HEK293 (cell line): ENCODE measurements around the gene FKBP8.

ENCODE experiments used
- AEBP2 ChIP-seq: fragments of 450-650 bp; formaldehyde crosslinking; IDR thresholded peaks from 2 replicates; pipeline ENCODE4 v1.5.1; 2016; ENCODE audit warnings: missing biosample characterization, missing genetic modification characterization, borderline replicate concordance
- KLF16 ChIP-seq: fragments of 450-650 bp; formaldehyde crosslinking; IDR thresholded peaks from 2 replicates; pipeline ENCODE4 v1.5.1; 2017; ENCODE audit warnings: missing biosample characterization, missing genetic modification characterization
- KLF9 ChIP-seq: fragments of 450-650 bp; formaldehyde crosslinking; IDR thresholded peaks from 2 replicates; pipeline ENCODE4 v1.5.1; 2016; ENCODE audit warnings: missing biosample characterization, missing genetic modification characterization, low read depth
- OSR2 ChIP-seq: fragments of 450-650 bp; formaldehyde crosslinking; IDR thresholded peaks from 2 replicates; pipeline ENCODE4 v1.5.1; 2016; ENCODE audit warnings: missing biosample characterization, missing genetic modification characterization
- SETDB1 ChIP-seq: IDR thresholded peaks from one replicate; pipeline ENCODE4 v1.6.1; 2017; ENCODE audit warnings: mild to moderate bottlenecking, low read length, moderate library complexity, mixed read lengths; ENCODE audit not compliant: insufficient read length
- ZBTB20 ChIP-seq: fragments of 450-650 bp; formaldehyde crosslinking; IDR thresholded peaks from 2 replicates; pipeline ENCODE4 v1.5.1; 2016; ENCODE audit warnings: missing biosample characterization, missing genetic modification characterization
- ZBTB49 ChIP-seq: fragments of 450-650 bp; formaldehyde crosslinking; IDR thresholded peaks from 2 replicates; pipeline ENCODE4 v1.5.1; 2016; ENCODE audit warnings: missing biosample characterization, missing genetic modification characterization, low read depth
- ZFP69B ChIP-seq: fragments of 450-650 bp; formaldehyde crosslinking; IDR thresholded peaks from 2 replicates; pipeline ENCODE4 v1.5.1; 2016; ENCODE audit warnings: missing biosample characterization, missing genetic modification characterization
- ZNF114 ChIP-seq: fragments of 450-650 bp; formaldehyde crosslinking; IDR thresholded peaks from 2 replicates; pipeline ENCODE4 v1.5.0; 2017; ENCODE audit warnings: missing biosample characterization, missing genetic modification characterization
- ZNF138 ChIP-seq: fragments of 450-650 bp; formaldehyde crosslinking; IDR thresholded peaks from 2 replicates; pipeline ENCODE4 v1.5.1; 2016; ENCODE audit warnings: missing biosample characterization, missing genetic modification characterization, borderline replicate concordance
- ZNF19 ChIP-seq: fragments of 450-650 bp; formaldehyde crosslinking; IDR thresholded peaks from 2 replicates; pipeline ENCODE4; 2016; ENCODE audit warnings: missing biosample characterization, missing genetic modification characterization, low read depth
- ZNF202 ChIP-seq: fragments of 450-650 bp; formaldehyde crosslinking; IDR thresholded peaks from 2 replicates; pipeline ENCODE4 v1.5.1; 2016; ENCODE audit warnings: missing biosample characterization, missing genetic modification characterization, borderline replicate concordance
- ZNF341 ChIP-seq: fragments of 450-650 bp; formaldehyde crosslinking; IDR thresholded peaks from 2 replicates; pipeline ENCODE4; 2016; ENCODE audit warnings: low read depth, missing biosample characterization, missing genetic modification characterization
- ZNF433 ChIP-seq: fragments of 450-650 bp; formaldehyde crosslinking; IDR thresholded peaks from 2 replicates; pipeline ENCODE4 v1.5.1; 2016; ENCODE audit warnings: missing biosample characterization, missing genetic modification characterization, low read depth
- ZNF561 ChIP-seq: fragments of 450-650 bp; IDR thresholded peaks from 2 replicates; pipeline ENCODE4 v1.5.1; 2018; ENCODE audit warnings: missing biosample characterization, missing genetic modification characterization, borderline replicate concordance
- ZNF623 ChIP-seq: fragments of 450-650 bp; formaldehyde crosslinking; IDR thresholded peaks from 2 replicates; pipeline ENCODE4 v1.5.1; 2016; ENCODE audit warnings: missing biosample characterization, missing genetic modification characterization
- ZNF626 ChIP-seq: fragments of 450-650 bp; sonication (Bioruptor Pico); formaldehyde crosslinking; IDR thresholded peaks from 2 replicates; pipeline ENCODE4 v1.5.1; 2018; ENCODE audit warnings: missing biosample characterization, missing genetic modification characterization, inconsistent platforms
- ZNF707 ChIP-seq: fragments of 450-650 bp; formaldehyde crosslinking; IDR thresholded peaks from 2 replicates; pipeline ENCODE4 v1.5.1; 2016; ENCODE audit warnings: missing biosample characterization, missing genetic modification characterization
- ZNF747 ChIP-seq: fragments of 450-650 bp; formaldehyde crosslinking; IDR thresholded peaks from 2 replicates; pipeline ENCODE4 v1.5.1; 2016; ENCODE audit warnings: missing biosample characterization, missing genetic modification characterization
- ZSCAN23 ChIP-seq: fragments of 450-650 bp; formaldehyde crosslinking; IDR thresholded peaks from 2 replicates; pipeline ENCODE4 v1.5.1; 2016; ENCODE audit warnings: missing biosample characterization, missing genetic modification characterization
- TF ChIP-seq, protein P1 (sequence below): fragments of 450-650 bp; formaldehyde crosslinking; IDR thresholded peaks from 2 replicates; pipeline ENCODE4 v1.5.1; 2016; ENCODE audit warnings: missing biosample characterization, missing genetic modification characterization
- TF ChIP-seq, protein P2 (sequence below): fragments of 450-650 bp; formaldehyde crosslinking; conservative IDR thresholded peaks from 2 replicates; pipeline ENCODE4 v1.5.1; 2016; ENCODE audit warnings: low read depth, missing biosample characterization, missing genetic modification characterization
- TF ChIP-seq, protein P3 (sequence below): fragments of 450-650 bp; formaldehyde crosslinking; IDR thresholded peaks from 2 replicates; pipeline ENCODE4; 2016; ENCODE audit warnings: missing biosample characterization, missing genetic modification characterization

FKBP8 gene

DNA sequence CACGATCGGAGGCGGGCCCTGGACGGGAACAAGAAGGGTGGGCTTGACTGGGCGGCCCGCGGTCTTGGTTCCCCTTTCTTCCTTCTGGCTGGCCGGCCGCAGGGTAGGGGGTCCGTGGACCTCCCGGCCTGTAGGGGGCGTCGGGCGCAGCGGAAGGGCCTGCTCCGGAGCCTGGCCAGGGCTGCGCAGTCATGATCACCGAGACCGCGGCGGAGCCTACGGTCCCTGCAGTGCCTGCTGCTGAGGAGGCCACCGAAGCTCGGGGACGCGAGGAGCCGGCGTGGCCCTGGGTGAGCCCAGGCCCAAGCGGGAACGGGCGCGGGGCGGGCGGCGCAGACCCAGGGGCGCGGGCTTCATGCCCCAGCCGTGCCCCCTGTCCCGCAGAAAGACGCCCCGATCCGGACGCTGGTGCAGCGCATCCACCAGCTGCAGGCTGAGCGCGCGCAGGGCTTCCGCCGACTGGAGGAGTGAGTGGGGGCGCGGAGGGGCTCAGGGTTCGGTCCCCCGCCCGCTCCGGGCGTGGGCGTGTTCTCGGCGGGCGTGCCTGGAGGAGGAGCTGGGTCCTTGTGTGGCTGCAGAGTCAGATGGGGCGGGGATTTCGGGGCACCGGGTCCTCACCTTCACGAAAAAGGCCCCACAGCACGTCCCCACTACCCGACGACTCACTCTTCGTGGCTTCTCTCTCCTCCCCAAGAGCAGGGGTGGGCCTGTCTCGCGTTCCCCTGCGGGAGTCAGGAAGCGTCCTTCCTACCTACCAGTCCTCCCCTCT, 45.4 kb upstream of the FKBP8 start, which contains the start of gene REX1BD (continued):
- TF ChIP-seq AEBP2 (tag by site-specific recombination) = no peak
- TF ChIP-seq ZNF19 (tag by site-specific recombination) = no peak
- no peak for TF ChIP-seq ZNF341 (tag by site-specific recombination)
- TF ChIP-seq ZNF626 (tag by site-specific recombination) = no peak
- no peak for TF ChIP-seq ZNF138 (tag by site-specific recombination)
- peak; percentile 67; the same call in 1 of the 2 replicates for TF ChIP-seq ZFP69B
- peak; percentile 95 for TF ChIP-seq KLF9 (tag by site-specific recombination)
- no peak for TF ChIP-seq ZNF707 (tag by site-specific recombination)
- TF ChIP-seq ZNF202 (tag by site-specific recombination) = no peak
- no peak for TF ChIP-seq ZNF747 (tag by site-specific recombination)
- TF ChIP-seq ZBTB20 (tag by site-specific recombination) = peak; percentile 84; the same call in 1 of the 2 replicates
- peak; percentile 99; the same call in 1 of the 2 replicates for TF ChIP-seq ZNF561 (tag by site-specific recombination)
- TF ChIP-seq, protein P1, sequence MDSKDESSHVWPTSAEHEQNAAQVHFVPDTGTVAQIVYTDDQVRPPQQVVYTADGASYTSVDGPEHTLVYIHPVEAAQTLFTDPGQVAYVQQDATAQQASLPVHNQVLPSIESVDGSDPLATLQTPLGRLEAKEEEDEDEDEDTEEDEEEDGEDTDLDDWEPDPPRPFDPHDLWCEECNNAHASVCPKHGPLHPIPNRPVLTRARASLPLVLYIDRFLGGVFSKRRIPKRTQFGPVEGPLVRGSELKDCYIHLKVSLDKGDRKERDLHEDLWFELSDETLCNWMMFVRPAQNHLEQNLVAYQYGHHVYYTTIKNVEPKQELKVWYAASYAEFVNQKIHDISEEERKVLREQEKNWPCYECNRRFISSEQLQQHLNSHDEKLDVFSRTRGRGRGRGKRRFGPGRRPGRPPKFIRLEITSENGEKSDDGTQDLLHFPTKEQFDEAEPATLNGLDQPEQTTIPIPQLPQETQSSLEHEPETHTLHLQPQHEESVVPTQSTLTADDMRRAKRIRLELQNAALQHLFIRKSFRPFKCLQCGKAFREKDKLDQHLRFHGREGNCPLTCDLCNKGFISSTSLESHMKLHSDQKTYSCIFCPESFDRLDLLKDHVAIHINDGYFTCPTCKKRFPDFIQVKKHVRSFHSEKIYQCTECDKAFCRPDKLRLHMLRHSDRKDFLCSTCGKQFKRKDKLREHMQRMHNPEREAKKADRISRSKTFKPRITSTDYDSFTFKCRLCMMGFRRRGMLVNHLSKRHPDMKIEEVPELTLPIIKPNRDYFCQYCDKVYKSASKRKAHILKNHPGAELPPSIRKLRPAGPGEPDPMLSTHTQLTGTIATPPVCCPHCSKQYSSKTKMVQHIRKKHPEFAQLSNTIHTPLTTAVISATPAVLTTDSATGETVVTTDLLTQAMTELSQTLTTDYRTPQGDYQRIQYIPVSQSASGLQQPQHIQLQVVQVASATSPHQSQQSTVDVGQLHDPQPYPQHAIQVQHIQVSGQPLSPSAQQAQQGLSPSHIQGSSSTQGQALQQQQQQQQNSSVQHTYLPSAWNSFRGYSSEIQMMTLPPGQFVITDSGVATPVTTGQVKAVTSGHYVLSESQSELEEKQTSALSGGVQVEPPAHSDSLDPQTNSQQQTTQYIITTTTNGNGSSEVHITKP (tag by site-specific recombination) = peak; percentile 85
- no peak for TF ChIP-seq ZBTB49 (tag by site-specific recombination)
- TF ChIP-seq ZNF433 = no peak
- no peak for TF ChIP-seq ZNF114 (tag by site-specific recombination)
- peak; percentile 70 for TF ChIP-seq KLF16 (tag by site-specific recombination)
- TF ChIP-seq, protein P2, sequence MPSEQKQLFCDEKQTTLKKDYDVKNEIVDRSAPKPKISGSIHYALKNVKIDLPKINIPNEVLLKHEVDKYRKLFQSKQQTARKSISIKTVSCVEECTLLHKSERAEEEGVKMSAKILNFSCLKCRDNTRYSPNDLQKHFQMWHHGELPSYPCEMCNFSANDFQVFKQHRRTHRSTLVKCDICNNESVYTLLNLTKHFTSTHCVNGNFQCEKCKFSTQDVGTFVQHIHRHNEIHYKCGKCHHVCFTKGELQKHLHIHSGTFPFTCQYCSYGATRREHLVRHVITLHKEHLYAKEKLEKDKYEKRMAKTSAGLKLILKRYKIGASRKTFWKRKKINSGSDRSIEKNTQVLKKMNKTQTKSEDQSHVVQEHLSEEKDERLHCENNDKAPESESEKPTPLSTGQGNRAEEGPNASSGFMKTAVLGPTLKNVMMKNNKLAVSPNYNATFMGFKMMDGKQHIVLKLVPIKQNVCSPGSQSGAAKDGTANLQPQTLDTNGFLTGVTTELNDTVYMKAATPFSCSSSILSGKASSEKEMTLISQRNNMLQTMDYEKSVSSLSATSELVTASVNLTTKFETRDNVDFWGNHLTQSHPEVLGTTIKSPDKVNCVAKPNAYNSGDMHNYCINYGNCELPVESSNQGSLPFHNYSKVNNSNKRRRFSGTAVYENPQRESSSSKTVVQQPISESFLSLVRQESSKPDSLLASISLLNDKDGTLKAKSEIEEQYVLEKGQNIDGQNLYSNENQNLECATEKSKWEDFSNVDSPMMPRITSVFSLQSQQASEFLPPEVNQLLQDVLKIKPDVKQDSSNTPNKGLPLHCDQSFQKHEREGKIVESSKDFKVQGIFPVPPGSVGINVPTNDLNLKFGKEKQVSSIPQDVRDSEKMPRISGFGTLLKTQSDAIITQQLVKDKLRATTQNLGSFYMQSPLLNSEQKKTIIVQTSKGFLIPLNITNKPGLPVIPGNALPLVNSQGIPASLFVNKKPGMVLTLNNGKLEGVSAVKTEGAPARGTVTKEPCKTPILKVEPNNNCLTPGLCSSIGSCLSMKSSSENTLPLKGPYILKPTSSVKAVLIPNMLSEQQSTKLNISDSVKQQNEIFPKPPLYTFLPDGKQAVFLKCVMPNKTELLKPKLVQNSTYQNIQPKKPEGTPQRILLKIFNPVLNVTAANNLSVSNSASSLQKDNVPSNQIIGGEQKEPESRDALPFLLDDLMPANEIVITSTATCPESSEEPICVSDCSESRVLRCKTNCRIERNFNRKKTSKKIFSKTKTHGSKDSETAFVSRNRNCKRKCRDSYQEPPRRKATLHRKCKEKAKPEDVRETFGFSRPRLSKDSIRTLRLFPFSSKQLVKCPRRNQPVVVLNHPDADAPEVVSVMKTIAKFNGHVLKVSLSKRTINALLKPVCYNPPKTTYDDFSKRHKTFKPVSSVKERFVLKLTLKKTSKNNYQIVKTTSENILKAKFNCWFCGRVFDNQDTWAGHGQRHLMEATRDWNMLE = 0 out of 2 replicates have a peak, but pooled peaks have one; percentile 39
- peak; percentile 25; the same call in 1 of the 2 replicates for TF ChIP-seq ZNF623 (tag by site-specific recombination)
- TF ChIP-seq, protein P3, sequence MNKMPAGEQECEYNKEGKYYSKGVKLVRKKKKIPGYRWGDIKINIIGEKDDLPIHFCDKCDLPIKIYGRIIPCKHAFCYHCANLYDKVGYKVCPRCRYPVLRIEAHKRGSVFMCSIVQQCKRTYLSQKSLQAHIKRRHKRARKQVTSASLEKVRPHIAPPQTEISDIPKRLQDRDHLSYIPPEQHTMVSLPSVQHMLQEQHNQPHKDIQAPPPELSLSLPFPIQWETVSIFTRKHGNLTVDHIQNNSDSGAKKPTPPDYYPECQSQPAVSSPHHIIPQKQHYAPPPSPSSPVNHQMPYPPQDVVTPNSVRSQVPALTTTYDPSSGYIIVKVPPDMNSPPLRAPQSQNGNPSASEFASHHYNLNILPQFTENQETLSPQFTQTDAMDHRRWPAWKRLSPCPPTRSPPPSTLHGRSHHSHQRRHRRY (tag by site-specific recombination) = 0 out of 2 replicates have a peak, but pooled peaks have one; percentile 46
- TF ChIP-seq SETDB1 = no peak
- TF ChIP-seq OSR2 (tag by site-specific recombination) = no peak
- no peak for TF ChIP-seq ZSCAN23
